T-helper 22 cell (primary cell): Measurements from ENCODE around the gene PTCD2.

ENCODE experiments used
- DNase-seq: peaks from one replicate; pipeline ENCODE4 v3.0.0-alpha.2; 2020; ENCODE audit warnings: low read depth

PTCD2 gene

DNA sequence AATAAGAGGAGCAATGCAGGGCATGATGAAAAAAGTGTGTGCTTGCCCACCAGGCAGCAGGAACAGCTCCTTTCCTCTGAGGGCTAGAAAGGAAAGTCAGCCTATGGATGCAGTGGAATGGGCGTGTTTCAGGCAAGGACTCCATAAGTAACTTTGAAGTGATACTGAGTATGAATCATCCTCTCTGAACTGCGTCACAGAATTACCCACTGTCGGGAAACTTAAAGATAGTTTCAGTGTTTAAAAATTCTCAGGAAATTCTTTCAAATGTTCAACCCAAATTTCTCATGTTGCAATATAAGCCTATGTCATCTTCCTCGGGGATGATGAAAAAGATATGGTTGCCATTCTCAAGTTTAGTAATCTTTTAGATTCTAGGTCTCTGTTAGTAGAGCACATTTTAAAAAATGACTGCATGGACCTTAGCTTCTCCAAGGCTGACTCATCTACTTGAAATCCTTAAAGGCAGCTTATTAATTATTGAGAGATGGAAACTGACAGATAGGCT lies 27.7 kb downstream of the PTCD2 start:
- no peak for DNase-seq

DNA sequence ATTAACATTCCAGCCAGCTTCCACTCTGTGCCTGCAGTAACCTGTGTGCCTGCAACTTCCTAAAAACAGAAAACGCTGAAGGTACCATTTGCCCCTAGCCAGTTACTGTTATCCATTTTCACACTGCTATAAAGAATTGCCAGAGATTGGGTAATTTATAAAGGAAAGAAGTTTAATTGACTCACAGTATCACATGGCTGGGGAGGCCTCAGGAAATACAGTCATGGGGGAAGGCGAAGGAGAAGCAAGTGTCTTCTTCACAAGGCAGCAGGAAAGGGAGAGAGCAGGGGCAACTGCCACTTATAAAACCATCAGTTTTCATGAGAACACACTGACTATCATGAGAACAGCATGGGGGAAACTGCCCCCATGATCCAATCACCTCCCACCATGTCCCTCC lies 31.2 kb downstream of the PTCD2 start:
- DNase-seq, result no peak

- DNase-seq, result no peak
These were observed 32.4 kb downstream of the PTCD2 start for GRCh38 chr5:72352616-72353015.

- DNase-seq, result no peak
These were observed 32.9 kb downstream of the PTCD2 start for GRCh38 chr5:72353046-72353445.

DNA sequence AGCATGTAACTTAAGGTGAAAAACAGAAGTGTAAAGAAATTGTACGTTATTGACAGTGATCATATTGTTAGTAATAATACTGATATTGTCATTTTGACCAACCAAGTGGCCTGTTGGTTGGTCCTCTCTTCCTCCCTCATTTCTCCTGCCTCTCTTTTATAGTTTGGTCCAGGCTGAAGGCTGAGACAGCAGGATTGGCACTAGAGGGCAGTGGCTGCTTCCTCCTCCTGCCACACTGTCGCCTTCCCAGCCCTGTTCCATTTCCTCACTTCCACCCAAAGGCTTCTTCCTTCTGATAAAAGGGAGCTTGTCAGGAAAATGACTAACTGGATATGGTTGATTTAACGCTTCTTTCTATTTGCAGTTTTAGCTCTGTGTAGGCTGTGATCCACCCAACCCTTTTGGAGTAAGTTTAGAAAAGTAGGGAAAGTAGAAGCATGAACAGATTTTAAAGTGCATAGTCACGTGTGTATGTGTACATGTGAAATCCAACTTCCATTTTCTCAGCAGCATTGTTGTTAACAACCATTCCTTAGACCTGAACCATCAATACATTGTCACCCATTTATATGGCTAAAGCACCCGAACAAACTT lies 35.6 kb downstream of the PTCD2 start:
- DNase-seq, result no peak

- DNase-seq, result no peak
These were observed 36.2 kb downstream of the PTCD2 start for GRCh38 chr5:72356361-72356760.

GRCh38 chr5:72358925-72359324 lies 38.8 kb downstream of the PTCD2 start:
- DNase-seq, result no peak

DNA sequence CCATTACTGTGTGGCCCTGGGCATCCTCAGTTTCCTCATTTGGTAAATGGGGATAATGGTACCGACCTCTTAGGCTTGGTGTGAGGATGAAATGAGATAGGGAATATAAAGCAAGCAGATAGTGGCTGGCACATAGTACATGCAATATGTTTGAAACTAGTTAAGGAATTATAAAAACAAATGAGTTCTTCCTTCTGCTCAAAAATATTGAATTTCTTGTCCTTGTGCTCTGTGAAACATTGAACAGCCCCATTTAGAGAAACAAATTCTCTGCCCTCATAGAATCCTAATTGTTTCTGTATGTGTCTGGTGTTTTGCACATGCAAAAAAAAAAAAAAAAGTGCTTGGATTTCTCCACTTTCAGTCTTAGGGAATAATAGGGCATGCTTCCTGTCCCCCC lies 39.7 kb downstream of the PTCD2 start:
- no peak for DNase-seq

- no peak for DNase-seq
These were observed 43.1 kb downstream of the PTCD2 start for GRCh38 chr5:72363166-72363802.

- no peak for DNase-seq
These were observed 44.0 kb downstream of the PTCD2 start for GRCh38 chr5:72364171-72364570.

GRCh38 chr5:72364951-72365350 lies 44.8 kb downstream of the PTCD2 start:
- no peak for DNase-seq

DNA sequence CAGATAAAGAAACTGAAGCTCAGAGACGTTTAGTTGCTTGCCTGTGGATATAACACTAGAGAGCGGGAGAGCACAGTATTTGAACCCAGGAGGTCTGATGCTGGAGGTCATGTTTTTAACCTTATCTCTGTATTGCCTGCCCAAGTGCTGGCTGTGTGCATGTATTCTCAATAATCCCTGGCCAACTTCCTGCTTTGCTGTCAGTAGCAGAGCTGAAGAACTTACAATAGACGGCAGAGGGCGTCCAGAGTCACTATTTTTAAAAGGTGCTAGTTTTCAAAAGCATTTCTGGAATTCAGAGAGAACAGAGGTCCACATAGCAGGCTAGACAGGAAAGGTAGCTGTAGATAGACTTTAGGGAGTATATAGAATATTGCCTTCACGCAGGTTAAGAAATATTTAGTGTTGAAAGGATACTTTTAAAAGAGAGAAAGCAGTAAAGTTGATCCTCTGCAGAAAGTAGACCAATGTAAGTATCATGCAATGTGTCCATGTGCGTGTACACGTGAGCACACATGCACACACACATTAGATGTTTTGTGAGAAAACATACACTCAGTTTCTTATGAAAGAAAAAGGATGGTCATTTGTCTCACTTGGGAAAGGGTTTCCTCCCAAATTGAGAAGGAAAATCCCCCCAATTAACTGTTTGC lies 46.3 kb downstream of the PTCD2 start:
- no peak for DNase-seq

DNA sequence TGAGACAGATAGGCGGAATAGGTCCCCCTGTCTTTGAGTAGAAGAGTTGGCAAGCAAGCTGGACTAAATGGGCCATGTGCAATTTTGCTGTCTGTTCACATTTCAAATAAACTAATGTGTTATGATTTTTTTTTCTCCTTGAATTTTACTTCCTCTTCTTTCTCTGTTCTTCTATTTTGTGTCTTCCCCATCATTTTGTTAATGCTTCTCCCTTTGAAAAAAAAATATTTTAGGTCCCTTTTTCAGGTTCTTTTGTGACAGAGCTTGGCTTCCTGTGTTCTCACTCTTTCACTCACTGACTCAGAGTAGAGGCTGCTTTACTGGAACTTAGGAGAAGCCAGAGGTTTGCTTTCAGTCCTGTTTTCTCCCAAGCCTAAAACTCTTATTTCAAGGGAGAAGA lies 48.1 kb downstream of the PTCD2 start:
- DNase-seq, result no peak

DNA sequence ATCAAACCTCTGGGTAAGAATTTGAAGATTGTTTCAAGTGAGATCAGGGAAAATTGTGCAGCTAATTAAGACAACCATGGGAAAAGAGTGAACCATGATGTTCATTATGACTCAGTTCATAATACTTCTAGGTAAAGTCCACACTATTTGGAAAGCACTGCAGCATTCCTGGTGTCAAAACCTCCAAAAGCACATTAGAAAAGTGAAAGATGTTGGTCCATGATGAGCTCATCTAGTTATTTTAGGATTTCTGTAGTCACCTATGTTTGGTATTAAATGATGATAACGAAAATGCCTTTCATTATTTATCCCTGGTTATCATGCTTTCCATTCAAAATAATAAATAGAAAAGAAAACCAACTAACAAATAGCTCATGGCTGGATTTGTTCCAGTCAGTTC lies 49.1 kb downstream of the PTCD2 start:
- DNase-seq, result no peak

GRCh38 chr5:72369711-72370110 lies 49.5 kb downstream of the PTCD2 start:
- no peak for DNase-seq

DNA sequence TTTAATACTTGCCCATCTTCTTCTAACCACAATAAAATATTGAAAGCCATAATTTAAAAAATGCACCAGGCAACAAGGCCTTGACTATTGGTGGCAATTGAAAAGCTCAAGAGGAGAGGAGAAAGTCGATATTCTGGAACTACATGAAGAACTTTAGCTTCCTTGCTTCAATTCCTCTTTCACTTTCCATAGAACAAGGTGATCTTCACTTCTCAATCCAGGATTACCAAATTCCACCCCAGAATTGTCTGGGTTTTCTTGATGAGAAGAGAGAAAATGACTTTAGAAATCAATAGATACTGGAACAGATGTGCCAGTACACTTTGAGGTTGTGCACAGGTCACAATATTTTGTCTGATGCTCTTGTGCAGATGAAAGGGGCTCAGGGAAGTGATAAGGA lies 52.2 kb downstream of the PTCD2 start:
- DNase-seq, result no peak

- DNase-seq, result no peak
These were observed 52.8 kb downstream of the PTCD2 start for GRCh38 chr5:72372923-72373322.

GRCh38 chr5:72374844-72375243 lies 54.7 kb downstream of the PTCD2 start:
- DNase-seq, result no peak

DNA sequence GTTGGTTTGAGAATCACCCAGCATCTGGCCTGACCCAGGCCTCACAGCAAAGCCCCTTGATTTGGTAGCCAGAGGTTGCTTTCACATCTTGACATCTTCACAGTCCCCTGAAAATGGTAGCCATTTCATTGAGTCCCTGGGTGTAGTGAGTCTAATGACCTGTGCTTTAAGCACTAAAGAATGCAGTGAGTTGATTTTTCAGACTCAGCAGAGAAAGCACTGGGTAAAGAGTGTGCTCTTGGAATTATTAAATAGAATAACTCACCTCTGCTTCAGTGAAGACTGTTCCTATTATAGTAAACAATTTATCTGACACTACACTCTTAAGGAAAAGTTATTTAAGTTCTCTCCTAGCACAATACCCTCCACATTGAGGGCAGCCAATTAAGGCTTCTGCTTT lies 56.2 kb downstream of the PTCD2 start:
- no peak for DNase-seq

GRCh38 chr5:72377910-72378638 lies 57.9 kb downstream of the PTCD2 start:
- DNase-seq, result no peak

DNA sequence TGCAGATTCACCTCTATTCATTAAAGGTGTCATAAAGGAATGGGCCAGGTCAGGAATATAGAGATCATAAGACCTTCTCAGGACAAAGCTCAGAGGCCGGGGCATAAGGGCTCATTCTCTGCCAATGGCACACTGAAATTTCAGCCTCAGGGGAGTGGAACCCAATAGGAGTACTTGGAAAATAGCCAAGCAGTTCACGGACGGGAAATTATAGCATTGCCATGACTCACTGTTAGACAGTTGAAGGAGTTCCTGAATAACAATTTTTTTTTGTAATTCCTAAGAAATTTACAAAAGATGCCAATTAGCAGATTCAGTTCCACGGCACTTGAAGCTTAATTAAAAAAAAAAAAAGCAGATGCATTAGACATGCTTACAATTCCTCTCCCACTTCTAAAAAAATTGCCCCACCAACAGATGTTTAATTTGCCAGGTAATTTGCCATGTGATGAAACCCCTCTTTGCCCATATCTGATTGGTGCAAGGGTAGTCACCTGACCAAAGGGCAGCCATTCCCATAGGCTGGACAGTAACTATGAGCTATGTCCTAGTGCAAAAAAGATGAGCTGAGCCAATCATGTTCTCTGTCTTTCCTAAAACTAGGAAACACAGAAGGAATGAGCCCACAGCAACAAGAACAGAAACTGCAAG lies 58.6 kb downstream of the PTCD2 start:
- no peak for DNase-seq

DNA sequence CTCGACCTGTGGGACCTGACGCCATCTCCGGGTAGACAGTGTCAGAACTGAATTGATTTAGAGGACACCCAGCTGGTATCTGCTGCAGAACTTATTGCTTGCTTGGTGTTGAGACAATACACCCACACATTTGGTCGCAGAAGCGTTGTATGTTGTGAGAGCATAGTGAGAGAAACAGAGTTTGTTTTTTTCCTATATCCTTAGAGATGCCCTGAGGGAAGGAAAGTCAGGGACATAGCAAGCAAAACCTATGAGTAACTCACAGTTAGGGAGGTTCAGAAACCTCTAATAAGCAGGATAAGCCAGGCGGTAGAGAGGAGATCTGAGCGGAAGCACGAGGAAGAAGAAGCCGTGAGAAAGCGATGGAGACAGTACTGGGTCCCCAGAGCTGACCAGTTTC lies 59.8 kb downstream of the PTCD2 start:
- DNase-seq, result no peak
